Hypothalamus (tissue), 51 donors: ENCODE data around the gene ZNF845.
"Not testable (repeated sequence)": the region's sequence is repeated elsewhere in the genome, so short reads cannot be mapped to it uniquely, and the experiment has no call there.

Experiments used
- DNase-seq, 51 donors: peaks; one replicate each; lab custom pipeline; 2025; lab: John Stamatoyannopoulos, UW

Gene ZNF845

GRCh38 chr19:53374288-53374687 is 40.7 kb downstream of the ZNF845 start:
- DNase-seq = no peak

GRCh38 chr19:53374743-53375142 is 41.2 kb downstream of the ZNF845 start:
- no peak for DNase-seq

- no peak for DNase-seq
Observed at GRCh38 chr19:53381376-53381775, 47.8 kb downstream of the ZNF845 start.

DNA sequence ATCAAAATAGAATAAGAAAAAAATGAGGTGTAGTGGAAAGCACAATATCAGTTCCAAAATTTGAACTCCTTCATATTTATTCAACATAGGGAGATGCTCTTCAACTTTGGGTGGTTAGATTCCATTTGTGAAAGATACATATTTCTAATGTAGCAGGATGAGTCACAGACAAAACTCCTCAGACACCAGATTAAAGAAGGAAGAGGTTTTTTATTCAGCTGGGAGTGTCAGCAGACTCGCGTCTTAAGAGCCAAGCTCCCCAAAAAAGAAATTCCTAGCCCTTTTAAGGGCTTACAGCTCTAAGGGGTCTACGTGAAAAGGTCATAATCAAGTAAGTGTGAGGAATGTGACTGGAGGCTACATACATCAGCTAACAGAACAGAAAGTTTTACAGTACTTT is 54.6 kb downstream of the ZNF845 start:
- DNase-seq = no peak

GRCh38 chr19:53388904-53389303 is 55.4 kb downstream of the ZNF845 start:
- DNase-seq = no peak

DNA sequence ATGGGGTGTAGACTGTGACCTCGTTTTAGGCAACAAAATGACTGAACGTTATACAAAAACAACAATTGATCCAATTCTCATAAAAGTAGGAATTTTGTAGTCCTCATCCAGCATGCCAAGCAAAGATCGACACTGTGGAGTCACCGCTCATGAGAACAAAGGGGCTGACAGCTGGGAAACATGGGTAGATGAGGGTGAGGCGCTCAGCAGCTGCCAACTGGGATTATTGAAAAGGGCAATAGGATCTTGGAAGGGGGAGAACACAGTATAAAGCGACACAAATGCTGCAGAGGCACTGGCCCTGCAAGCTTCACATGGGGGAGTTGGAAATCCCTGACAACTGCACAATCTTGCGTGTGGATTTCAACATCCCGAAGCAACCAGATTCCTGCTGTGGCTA is 56.0 kb downstream of the ZNF845 start:
- DNase-seq = no peak

DNA sequence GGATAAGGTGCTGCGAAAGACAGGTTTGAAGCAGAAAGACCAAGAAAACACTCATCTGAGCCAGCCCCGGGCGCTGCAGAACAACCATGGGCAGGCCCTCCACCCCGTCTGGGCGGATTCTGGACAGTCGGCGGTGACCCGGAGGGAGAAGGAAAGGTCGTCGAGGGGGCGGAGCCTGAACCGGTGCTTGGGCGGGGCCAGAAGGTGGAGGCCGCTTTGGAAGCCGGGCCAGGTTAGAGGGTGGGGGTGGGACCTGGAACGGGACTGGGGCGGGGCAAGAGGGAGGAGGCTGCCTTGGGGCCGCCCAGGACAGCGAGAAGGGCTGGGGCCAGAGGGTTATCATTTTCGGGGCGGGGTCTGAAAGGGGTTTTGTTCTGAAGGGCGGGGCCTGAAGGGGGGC is 56.4 kb downstream of the ZNF845 start:
- peak in 17 of 51 donors; percentile 0 to 34 (median 3) for DNase-seq

GRCh38 chr19:53394522-53394973 is 61.0 kb downstream of the ZNF845 start:
- DNase-seq = peak in 25 of 51 donors; percentile 5 to 72 (median 26)

DNA sequence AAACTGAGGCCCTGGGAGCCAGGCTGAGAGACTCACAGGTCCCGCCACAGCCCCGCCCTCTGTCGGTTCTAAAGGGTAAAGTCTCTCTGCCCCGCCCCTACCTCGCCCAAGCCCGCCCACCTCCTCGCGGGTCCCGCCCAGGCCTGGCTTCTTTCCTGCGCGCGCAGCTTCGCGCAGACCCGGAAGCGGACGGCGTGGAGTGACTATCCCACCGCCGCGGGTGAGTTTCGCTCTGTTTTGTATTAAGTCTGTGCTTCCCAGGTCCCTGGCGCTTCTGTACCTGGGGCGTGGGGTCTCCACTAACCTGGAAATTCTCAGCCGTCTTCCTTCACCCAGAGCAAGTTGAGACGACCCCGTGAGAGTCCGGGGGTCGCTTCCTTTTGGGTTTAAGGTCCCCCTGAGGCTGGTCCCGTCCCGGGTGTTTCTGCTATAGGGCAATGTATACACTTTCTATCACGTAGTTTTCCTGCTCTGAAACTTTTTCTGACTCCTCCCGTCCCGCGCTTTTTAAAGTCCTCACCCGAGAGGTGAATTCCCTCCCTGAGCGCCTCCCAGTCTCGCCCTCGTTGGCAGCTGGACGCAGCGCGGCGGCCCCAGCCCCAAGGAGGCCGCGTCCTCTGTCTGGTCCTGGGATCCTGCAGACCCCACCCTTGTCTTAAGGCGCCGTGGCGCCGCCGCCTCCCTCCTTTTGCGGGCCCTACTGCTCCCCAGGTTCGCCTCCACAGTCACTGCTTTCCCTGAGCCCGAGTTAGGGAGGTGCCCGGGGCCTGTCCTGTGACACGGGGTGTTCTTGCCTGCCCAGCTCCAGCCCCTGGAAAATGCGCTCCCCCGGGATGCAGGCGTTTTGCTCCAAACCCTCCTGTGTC is 61.7 kb downstream of the ZNF845 start, which contains the start of gene ZNF765:
ZNF765 (plus strand) TSS at position 176 of the 866 bp plus-strand sequence. CDS start 2,867 bp downstream, outside the sequence.
- peak; percentile 16 to 95 (median 86) for DNase-seq

DNA sequence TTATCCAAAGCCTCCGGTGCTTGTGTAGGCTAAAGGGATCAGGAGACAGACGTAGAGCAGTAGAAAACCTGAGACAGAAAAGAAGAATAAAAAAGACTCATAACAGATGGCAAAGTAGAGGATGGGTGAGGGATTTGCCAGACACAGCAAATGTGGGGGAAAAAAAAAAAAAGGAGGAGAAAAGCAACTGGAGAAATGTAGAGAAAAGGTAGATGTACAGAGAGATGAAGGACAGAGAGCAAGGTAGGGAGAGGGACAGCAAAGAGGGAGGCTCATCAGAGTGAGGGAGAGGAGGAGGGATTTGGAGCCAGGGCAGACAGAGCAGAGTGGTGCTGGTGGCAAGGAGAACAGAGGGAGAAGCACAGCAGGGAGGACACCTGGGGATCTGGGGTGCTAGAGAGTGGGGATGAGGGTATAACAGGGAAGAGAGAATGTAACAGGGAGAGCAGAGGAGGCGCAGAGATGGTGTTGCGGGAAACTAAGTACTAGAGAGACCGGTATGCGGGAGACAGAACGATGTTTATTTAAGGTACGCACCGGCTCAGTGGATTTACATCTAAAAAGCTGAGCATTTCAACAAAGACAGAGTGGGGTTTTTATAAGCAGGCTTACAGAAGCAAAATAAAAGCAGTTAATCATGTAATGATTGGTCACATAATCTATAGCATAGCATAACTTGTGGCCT is 62.4 kb downstream of the ZNF845 start:
- not testable (repeated sequence) for DNase-seq

- DNase-seq = no peak
Observed at GRCh38 chr19:53396525-53396868, 62.9 kb downstream of the ZNF845 start.

DNA sequence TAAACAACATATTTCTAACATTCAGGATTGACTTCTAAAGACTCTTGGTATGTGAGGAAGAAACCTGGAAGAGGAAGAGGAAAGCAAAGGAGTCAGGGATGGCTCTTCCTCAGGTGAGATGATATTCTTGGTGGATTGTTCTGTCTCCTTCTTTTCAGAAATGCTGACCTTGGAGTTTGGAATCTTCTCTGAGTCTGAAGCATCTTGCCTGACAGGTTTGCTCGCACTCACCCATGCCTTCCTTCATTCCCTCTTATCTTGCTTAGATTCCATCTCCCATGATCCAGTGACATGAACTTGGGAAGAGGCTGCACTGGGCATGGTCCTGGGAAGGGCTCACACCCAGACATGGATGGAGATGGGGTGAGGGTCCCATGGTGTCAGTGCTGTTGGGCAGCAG is 64.4 kb downstream of the ZNF845 start:
- not testable (repeated sequence) for DNase-seq
